HG03460 (cell line): ENCODE measurements around the gene TAB2.
"Not testable (repeated sequence)": the region's sequence is repeated elsewhere in the genome, so short reads cannot be mapped to it uniquely, and the experiment has no call there.

Experiments used
- ATAC-seq: cut with Tn5 transposase; IDR thresholded peaks from one replicate; pipeline ENCODE4 v1.9.1; 2021; ENCODE audit not compliant: unreplicated experiment

TAB2 gene

GRCh38 chr6:149439626-149440025, 122.1 kb downstream of the TAB2 start:
- ATAC-seq = no peak

GRCh38 chr6:149440735-149441671, 123.5 kb downstream of the TAB2 start:
- no peak for ATAC-seq

DNA sequence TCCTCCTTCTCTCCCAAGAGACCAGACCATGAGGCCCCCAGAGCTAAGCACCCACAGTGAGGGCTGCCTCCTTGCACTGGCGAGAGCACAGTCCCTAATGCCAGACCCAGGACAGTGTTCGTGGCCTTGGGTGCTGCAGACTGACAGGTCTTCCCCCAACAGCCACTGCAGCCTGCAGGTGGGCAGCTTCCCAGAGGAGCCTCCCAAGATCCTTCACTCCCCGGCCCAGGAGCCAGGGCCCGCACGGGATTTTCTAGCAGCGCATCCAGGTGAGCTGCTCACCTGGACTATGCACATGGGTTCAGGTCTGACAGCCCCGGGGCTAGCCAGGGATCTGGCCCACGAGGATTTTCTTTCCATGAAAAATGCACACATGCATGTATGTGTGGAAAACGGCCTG, 124.2 kb downstream of the TAB2 start:
- no peak for ATAC-seq

DNA sequence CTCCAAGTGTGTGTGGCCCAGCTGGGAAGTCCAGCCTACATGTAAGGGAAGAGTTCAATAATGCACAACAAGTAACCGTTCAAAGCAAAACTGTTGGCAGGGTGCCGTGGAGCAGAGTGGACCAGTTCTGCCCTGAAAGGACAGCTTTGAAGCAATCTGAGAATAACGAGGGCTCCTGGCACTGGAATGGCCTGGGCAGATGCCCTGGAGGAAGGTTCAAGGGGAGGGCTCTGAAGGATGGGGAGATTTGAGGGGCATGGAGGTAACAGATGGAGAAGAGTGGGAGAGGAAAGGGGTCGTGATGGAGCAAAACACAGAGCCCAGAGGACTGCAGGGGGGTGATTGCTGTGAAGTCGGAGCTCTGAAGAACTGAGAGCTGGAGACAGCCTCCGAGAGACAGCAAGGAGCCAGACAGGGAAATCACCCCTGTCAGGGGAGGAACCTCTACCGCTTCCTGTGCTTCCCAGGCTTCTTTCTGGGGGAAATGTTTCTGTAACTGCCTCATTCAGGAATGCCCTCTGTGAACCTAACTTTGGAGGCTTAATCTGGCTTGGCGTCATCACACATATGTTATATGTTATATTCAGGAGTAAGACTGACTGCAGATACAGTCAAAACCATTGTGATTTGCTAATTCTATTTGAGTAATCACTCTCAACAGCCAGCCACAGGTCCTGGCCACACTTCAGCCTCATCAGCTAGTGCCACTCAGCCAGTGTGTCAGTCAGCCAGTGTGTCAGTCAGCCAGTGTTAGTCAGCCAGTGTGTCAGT, 126.1 kb downstream of the TAB2 start:
- no peak for ATAC-seq

GRCh38 chr6:149444360-149445094, 127.0 kb downstream of the TAB2 start:
- not testable (repeated sequence) for ATAC-seq

DNA sequence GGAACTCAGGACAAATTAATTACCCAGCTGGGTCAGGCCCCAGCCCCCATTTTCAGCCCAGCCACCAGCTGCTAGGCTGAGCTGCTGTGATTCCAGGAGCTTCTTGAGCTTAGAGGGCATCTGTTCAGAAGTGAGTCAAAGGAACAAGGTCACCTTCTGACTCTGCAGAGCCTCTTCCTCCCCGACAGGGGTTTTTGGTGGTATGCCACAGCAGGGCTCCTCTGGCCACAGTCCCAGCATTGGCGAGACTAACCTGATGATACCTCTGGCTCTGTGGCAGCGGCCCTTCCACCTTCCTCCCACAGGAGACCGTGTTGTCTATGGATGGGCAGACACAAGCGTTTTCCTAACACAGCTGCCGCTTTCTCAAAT, 127.6 kb downstream of the TAB2 start:
- peak; percentile 47 for ATAC-seq

GRCh38 chr6:149445573-149445972, 128.1 kb downstream of the TAB2 start:
- ATAC-seq = peak; percentile 13

DNA sequence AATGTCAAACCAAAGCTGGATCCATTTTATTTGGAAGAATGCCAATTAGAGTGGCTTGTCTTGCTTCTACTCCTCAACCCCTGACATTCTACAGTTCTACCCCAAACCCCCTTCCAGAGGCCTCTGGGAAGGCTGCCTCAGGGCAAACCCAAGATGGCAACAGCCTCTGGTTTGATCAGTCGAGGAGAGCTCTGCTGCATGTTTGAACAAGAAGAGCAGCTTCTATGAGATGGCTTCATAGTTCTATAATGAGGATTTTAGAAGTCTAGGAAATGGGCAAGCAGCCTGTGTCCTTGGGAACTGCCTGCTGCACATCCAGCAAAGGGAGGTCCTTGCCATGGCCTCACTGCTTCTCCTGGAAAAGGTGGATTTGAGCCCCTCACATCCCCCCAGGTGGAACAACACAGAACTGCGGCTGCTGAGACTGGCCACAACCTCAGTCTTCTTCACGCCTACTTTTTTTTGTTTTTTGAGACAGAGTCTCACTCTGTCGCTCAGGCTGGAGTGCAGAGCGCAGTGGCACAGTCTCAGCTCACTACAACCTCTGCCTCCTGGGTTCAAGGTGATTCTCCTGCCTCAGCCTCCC, 129.4 kb downstream of the TAB2 start:
- no peak for ATAC-seq

DNA sequence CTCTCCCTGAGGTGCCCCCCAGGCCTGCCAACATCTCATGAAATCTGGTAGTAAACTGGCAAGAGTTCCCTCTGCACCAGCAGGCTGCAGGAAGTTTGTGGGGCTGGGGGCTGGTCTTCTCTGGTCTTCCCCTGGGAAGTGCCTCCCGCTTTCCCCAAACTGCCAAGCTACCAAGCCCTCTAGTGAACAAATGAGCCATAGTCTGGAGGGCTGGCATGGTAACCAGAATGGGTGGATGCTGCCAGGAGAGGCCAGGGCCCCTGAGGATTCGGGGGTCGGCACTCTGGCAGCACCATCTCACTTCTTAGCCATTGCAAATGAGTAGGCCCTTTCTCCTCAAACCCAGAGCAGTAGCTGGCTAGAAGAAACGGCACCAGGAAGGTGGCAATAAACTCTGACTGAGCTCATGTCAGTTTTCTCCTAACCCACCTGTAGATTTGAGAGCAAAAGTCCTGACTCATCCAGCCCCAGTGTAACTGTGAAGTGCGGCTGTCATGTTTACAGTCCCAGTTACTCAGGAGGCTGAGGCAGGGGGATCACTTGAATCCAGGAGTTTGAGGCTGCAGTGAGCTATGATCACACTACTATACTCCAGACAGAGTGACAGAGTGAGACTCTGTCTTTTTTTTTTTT, 131.4 kb downstream of the TAB2 start:
- ATAC-seq = no peak

GRCh38 chr6:149449831-149450678, 132.5 kb downstream of the TAB2 start:
- no peak for ATAC-seq

GRCh38 chr6:149450679-149451375, 133.3 kb downstream of the TAB2 start:
- no peak for ATAC-seq

DNA sequence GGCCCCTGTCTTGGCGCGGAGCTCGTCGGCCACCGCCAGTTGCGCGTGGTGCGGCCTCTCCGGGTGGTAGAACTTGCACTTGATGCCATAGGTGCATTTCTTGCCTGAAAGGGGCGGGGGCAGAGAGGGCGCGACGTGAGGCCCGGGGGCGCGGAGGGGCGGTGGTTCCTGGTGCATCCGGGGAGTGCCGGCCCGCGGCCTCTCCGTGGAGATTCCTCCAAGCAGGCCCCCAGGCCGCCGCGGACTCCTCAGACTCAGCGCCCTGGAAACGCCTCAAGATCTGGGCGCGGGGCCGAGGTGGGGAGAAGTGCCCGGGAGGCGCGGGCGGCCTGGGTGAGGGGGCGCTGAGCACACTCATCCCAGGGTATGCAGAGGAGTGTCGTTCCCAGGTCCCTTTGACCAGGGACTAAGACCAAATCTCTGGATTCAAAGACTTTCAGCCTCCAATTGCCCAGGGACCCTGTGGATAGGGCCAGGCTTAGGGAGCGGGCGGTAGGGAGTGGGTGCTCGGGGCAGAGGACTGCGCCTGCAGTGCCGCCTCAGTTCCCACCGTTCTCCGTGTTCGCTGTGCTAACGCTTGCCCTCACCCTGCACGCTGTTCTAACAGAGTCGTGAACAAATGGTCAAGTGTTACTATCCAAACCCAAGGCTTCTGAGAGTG, 134.0 kb downstream of the TAB2 start:
- no peak for ATAC-seq

GRCh38 chr6:149452037-149452939, 134.8 kb downstream of the TAB2 start:
- ATAC-seq = no peak

GRCh38 chr6:149453597-149454345, 136.3 kb downstream of the TAB2 start:
- ATAC-seq = no peak

DNA sequence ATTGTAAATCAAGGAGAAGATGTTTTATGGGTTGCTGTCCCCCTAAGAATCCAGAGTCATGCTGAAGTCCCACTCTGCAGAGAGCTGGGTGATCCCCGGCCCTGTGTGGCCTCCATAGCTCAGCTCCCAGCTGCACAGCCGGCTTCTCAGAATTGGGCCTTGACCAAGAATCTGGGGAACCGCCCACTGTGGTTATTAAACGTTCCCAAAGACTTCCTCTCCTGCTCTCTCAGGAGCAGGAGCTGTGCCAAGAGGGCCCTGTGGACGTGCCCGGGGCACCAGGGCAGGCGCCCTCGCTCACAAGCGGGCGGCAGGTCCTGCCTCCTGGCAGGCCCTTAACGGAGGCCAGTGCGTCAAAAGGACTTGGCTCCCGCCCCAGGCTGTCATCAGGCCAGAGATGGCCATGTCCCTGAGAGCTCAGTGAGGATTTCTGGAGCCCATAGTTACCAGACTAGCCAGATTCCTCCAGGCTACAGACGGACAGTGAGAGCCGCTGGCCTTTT, 136.9 kb downstream of the TAB2 start:
- no peak for ATAC-seq

- no peak for ATAC-seq
Measured at GRCh38 chr6:149455031-149455732, 137.7 kb downstream of the TAB2 start.
